GM23338 (cell line): ENCODE measurements around the gene GLA.

ENCODE experiments used
- CTCF ChIP-seq, 2 experiments: fragments of 200-600 bp in 1 of 2; sonication (generic) in 1 of 2; conservative IDR thresholded peaks; 2 replicates each; pipeline versions ENCODE4 v1.5.1 to v1.6.1; 2016 to 2017; ENCODE audit warnings: antibody characterized with exemption in 2 of 2, low read depth in 2 of 2, mild to moderate bottlenecking in 2 of 2, moderate library complexity in 1 of 2
- EZH2phosphoT487 ChIP-seq: fragments of 200-600 bp; sonication (generic); IDR thresholded peaks from one replicate; pipeline ENCODE4 v1.8.1; 2018; ENCODE audit warnings: antibody characterized with exemption; ENCODE audit not compliant: unreplicated experiment
- POLR2AphosphoS5 ChIP-seq: IDR thresholded peaks from 2 replicates; pipeline ENCODE4 v1.6.1; 2016; ENCODE audit warnings: antibody characterized with exemption, low read depth

- TF ChIP-seq CTCF (conservative IDR thresholded peaks at IDR 0.05; ENCODE audit: low read depth in 2 of 2) (no peak), POLR2AphosphoS5 (no peak), EZH2phosphoT487 (no peak)
These were observed 24.0 kb downstream of the GLA start for GRCh38 chrX:101383679-101384205.
